ENCODE results near the gene IDH1. TPM values are rescaled to one million over a fixed set of nuclear protein-coding genes. Genes with fewer than 3 reads are reported as not detected.
"Not testable (repeated sequence)": the region's sequence is repeated elsewhere in the genome, so short reads cannot be mapped to it uniquely, and the experiment has no call there.

The IDH1 gene
- total and polyA plus RNA-seq, 7 experiments from 2014 or later = 1.8 to 26.4 (median 16.0) TPM

DNA sequence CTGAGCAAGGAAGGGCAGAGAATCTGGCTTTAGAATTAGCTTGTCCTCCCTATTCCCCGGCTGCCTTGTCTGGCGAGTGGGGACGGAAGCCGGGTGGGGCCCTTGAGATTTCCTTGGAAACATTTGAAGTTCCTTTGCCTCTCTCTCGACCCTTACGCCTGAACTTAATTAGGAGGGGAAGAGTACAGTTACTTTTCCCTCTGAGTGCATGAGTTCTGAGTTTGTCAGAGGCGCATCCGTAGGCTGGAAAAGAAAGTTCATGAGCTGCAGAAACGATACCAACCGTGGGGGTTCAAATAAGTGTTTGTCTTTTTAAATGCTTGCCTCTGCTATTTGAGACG lies 11.7 kb upstream of the IDH1 start:
- no peaks in the 10 kb centered on the region for H3K9me3 ChIP-seq (ENCODE audit: control insufficient read depth in 2 of 3, low read length in 3 of 3)
- Mint-ChIP-seq H3K4me3 (peak overlapping the region; percentile 90 to 99 (median 96)), H3K27me3 (peaks cover 0 to 5% (median 0%) of the 10 kb centered on the region in 5 donors), H3K9me3 (peaks cover 0 to 2% (median 0%) of the 10 kb centered on the region in 11 donors), H3K36me3 (peaks cover 0 to 8% (median 5%) of the 10 kb centered on the region in 5 donors), H3K4me1 (peaks cover 9 to 65% (median 53%) of the 10 kb centered on the region in 7 donors), H3K27ac (peak overlapping the region; percentile 87 to 98 (median 94))
- H3K27ac ChIP-seq (ENCODE audit: low read depth, low read length) = peak overlapping the region; percentile 83
- ChIA-PET POLR2A (interaction anchor here (0.6 to 2.9 kb wide), 4 partner anchors 9 to 760 kb away, joined by 3 to 32 read pairs (median 4); partner anchors contain the start of gene IDH1), CTCF (interaction anchor here (0.8 to 1.3 kb wide), 2 partner anchors 10 to 12 kb away, joined by 3 to 6 read pairs; partner anchors contain the start of gene IDH1)
- peaks cover 0 to 7% (median 0%) of the 10 kb centered on the region in 3 experiments for H3K36me3 ChIP-seq (ENCODE audit: control insufficient read depth in 2 of 3, insufficient read depth in 3 of 3, low read length in 3 of 3)
- peak overlapping the region; percentile 97 for H3K4me3 ChIP-seq (ENCODE audit: low read length)
- H3K27me3 ChIP-seq (ENCODE audit: control insufficient read depth in 2 of 2, insufficient read depth in 2 of 2, low read length in 2 of 2) = no peaks in the 10 kb centered on the region
- H3K4me1 ChIP-seq (ENCODE audit: control insufficient read depth in 2 of 2, insufficient read depth in 2 of 2, low read length in 2 of 2) = peaks cover 12 to 16% of the 10 kb centered on the region in 2 donors
- DNase-seq (no peak), ATAC-seq (peak; percentile 11)
- intact Hi-C loops (cut with micrococcal nuclease) = loop anchor here (1.0 to 10.0 kb wide), 15 partner anchors 11 to 1992 kb away; partner anchors contain the start of genes CCNYL1 (in 2 of the 2), CREB1 (in 2 of the 2), FASTKD2 (in 2 of the 2) and KANSL1L (in 2 of the 2)

- ATAC-seq = peak; percentile 94
- DNase-seq = peak; percentile 63 to 87 (median 83)
- peak within 1 kb of the TSS; percentile 87 to 98 (median 95) for H3K27ac Mint-ChIP-seq
- Histone ChIP-seq H3K4me3 (ENCODE audit: low read length) (peak within 1 kb of the TSS; percentile 97), H3K27me3 (ENCODE audit: control insufficient read depth in 2 of 2, insufficient read depth in 2 of 2, low read length in 2 of 2) (no peaks in the 10 kb centered on the region), H3K4me1 (ENCODE audit: control insufficient read depth in 2 of 2, insufficient read depth in 2 of 2, low read length in 2 of 2) (peaks cover 12 to 16% of the 10 kb centered on the region in 2 donors), H3K36me3 (ENCODE audit: control insufficient read depth in 2 of 3, insufficient read depth in 3 of 3, low read length in 3 of 3) (peaks cover 0 to 4% (median 0%) of the 10 kb centered on the region in 3 experiments), H3K9me3 (ENCODE audit: control insufficient read depth in 2 of 3, low read length in 3 of 3) (no peaks in the 10 kb centered on the region), H3K27ac (ENCODE audit: low read depth, low read length) (peak within 1 kb of the TSS; percentile 83)
- CTCF ChIA-PET = interaction anchor here (0.8 to 1.3 kb wide), 3 partner anchors 9 to 11 kb away, joined by 3 to 6 read pairs (median 3); partner anchors contain the start of gene IDH1
- peak within 1 kb of the TSS; percentile 90 to 99 (median 96) for H3K4me3 Mint-ChIP-seq
- H3K36me3 Mint-ChIP-seq = peaks cover 0 to 4% (median 4%) of the 10 kb centered on the region in 5 donors
- intact Hi-C loops (cut with micrococcal nuclease) = loop anchor here (1.0 to 10.0 kb wide), 16 partner anchors 11 to 1991 kb away; partner anchors contain the start of genes CCNYL1 (in 2 of the 2), CREB1 (in 2 of the 2), FASTKD2 (in 2 of the 2) and KANSL1L (in 2 of the 2)
- H3K27me3 Mint-ChIP-seq = peaks cover 0 to 5% (median 0%) of the 10 kb centered on the region in 5 donors
- POLR2A ChIA-PET = interaction anchor here (0.6 to 2.9 kb wide), 6 partner anchors 8 to 741 kb away, joined by 3 to 32 read pairs (median 4); partner anchors contain the start of gene IDH1
- H3K4me1 Mint-ChIP-seq = peaks cover 9 to 60% (median 53%) of the 10 kb centered on the region in 7 donors
- H3K9me3 Mint-ChIP-seq = peaks cover 0 to 2% (median 0%) of the 10 kb centered on the region in 11 donors
Observed at GRCh38 chr2:208265801-208266552, 11.1 kb upstream of the IDH1 start, which contains the start of gene PIKFYVE. PIKFYVE (plus strand) TSS chr2:208266255; CDS start chr2:208271520, 5,265 bp downstream.

DNA sequence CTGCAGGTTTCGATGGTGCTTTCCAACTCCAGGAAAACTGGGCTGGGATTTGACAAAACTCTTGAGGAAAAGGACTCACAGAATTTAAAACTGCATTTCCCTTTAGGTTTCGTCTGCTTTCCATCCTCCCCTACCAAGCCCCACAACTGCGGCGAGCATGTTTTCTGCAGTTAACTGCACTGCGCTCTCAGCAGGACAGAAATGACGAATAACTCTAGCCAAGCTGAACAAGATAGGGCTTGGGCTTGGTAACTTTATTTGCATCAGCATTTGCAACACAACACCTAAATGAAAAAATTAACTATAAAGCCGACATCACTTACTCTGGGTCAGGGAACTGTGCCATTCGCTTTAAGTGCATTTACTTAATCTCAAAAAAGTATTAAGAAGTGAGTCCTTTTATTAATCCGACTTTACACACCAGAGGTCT lies 10.5 kb upstream of the IDH1 start:
- H3K4me1 Mint-ChIP-seq = peaks cover 9 to 56% (median 51%) of the 10 kb centered on the region in 7 donors
- ChIA-PET CTCF (interaction anchor here (1.0 to 1.7 kb wide), 3 partner anchors 9 to 11 kb away, joined by 3 to 12 read pairs (median 6); partner anchors contain the start of gene IDH1), POLR2A (interaction anchor here (0.6 to 2.9 kb wide), 5 partner anchors 8 to 740 kb away, joined by 3 to 32 read pairs (median 4); partner anchors contain the start of gene IDH1)
- Histone ChIP-seq H3K9me3 (ENCODE audit: control insufficient read depth in 2 of 3, low read length in 3 of 3) (no peaks in the 10 kb centered on the region), H3K27ac (ENCODE audit: low read depth, low read length) (peak overlapping the region; percentile 83), H3K27me3 (ENCODE audit: control insufficient read depth in 2 of 2, insufficient read depth in 2 of 2, low read length in 2 of 2) (no peaks in the 10 kb centered on the region), H3K36me3 (ENCODE audit: control insufficient read depth in 2 of 3, insufficient read depth in 3 of 3, low read length in 3 of 3) (peaks cover 0 to 4% (median 0%) of the 10 kb centered on the region in 3 experiments), H3K4me3 (ENCODE audit: low read length) (peak overlapping the region; percentile 97), H3K4me1 (ENCODE audit: control insufficient read depth in 2 of 2, insufficient read depth in 2 of 2, low read length in 2 of 2) (peaks cover 12 to 16% of the 10 kb centered on the region in 2 donors)
- DNase-seq = peak in 7 of 9 donors; percentile 56 to 75 (median 62)
- intact Hi-C loops (cut with micrococcal nuclease) = loop anchor here (1.0 to 10.0 kb wide), 8 partner anchors 88 to 1991 kb away; partner anchors contain the start of genes CCNYL1 (in 2 of the 2), FASTKD2 (in 2 of the 2), MDH1B (in 2 of the 2) and FZD5 (in 1 of the 2)
- H3K27ac Mint-ChIP-seq = peak overlapping the region; percentile 87 to 98 (median 95)
- H3K4me3 Mint-ChIP-seq = peak overlapping the region; percentile 90 to 99 (median 96)
- peaks cover 0 to 5% (median 0%) of the 10 kb centered on the region in 5 donors for H3K27me3 Mint-ChIP-seq
- peak; percentile 49 for ATAC-seq
- H3K9me3 Mint-ChIP-seq = peaks cover 0 to 2% (median 0%) of the 10 kb centered on the region in 11 donors
- peaks cover 0 to 5% (median 2%) of the 10 kb centered on the region in 5 donors for H3K36me3 Mint-ChIP-seq

GRCh38 chr2:208256849-208257813 lies 2.3 kb upstream of the IDH1 start:
- H3K36me3 Mint-ChIP-seq = peaks cover 0 to 10% (median 0%) of the 10 kb centered on the region in 5 donors
- CTCF ChIA-PET = interaction anchor here (0.6 to 1.4 kb wide), 2 partner anchors 9 to 15 kb away, joined by 3 to 4 read pairs; partner anchors contain the start of gene PIKFYVE
- not testable (repeated sequence) for H3K27ac ChIP-seq (ENCODE audit: low read depth, low read length); DNase-seq; H3K27ac Mint-ChIP-seq; H3K27me3 ChIP-seq (ENCODE audit: control insufficient read depth in 2 of 2, insufficient read depth in 2 of 2, low read length in 2 of 2); H3K4me1 ChIP-seq (ENCODE audit: control insufficient read depth in 2 of 2, insufficient read depth in 2 of 2, low read length in 2 of 2); H3K4me3 ChIP-seq (ENCODE audit: low read length); H3K36me3 ChIP-seq (ENCODE audit: control insufficient read depth in 2 of 3, insufficient read depth in 3 of 3, low read length in 3 of 3); H3K9me3 Mint-ChIP-seq; ATAC-seq; H3K9me3 ChIP-seq (ENCODE audit: control insufficient read depth in 2 of 3, low read length in 3 of 3); H3K27me3 Mint-ChIP-seq
- intact Hi-C loops (cut with micrococcal nuclease) = loop anchor here in 1 of 2 donors (10.0 kb wide), 1 partner anchor 1092 kb away; the partner anchor contains the start of gene KLF7
- POLR2A ChIA-PET = interaction anchor here (1.5 to 3.7 kb wide), 2 partner anchors 8 to 9 kb away, joined by 3 to 32 read pairs; partner anchors contain the start of gene PIKFYVE
- H3K4me3 Mint-ChIP-seq = peak overlapping the region in 7 of 10 donors; percentile 1 to 93 (median 25)
- H3K4me1 Mint-ChIP-seq = peaks cover 8 to 27% (median 23%) of the 10 kb centered on the region in 7 donors

DNA sequence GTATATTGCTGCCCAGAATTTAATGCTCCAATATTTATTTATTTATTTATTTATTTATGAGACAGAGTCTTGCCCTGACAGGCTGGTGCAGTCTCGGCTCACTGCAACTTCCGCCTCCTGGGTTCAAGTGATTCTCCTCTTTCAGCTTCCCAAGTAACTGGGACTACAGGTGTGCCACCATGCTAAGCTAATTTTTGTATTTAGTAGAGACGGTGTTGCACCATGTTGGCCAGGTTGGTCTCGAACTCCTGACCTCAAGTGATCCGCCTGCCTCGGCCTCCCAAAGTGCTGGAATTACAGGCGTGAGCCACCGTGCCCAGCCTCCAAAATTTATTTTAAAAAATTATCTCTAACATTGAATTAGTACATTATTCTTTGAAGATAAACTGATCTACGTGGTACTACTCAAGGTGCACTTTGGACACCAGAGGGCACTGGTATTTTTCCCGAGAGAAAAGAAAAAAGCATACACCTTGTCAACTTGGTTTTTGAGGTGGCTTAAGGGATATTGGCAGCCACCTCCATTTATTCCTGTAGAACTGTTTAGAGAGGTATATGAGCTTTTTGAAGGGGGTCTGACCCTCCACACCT lies 1.4 kb upstream of the IDH1 start:
- H3K9me3 ChIP-seq (ENCODE audit: control insufficient read depth in 2 of 3, low read length in 3 of 3) = no peaks in the 10 kb centered on the region
- no peaks in the 10 kb centered on the region for H3K27me3 ChIP-seq (ENCODE audit: control insufficient read depth in 2 of 2, insufficient read depth in 2 of 2, low read length in 2 of 2)
- POLR2A ChIA-PET = interaction anchor here (3.7 kb wide), 1 partner anchor 9 kb away, joined by 32 read pairs; the partner anchor contains the start of gene PIKFYVE
- CTCF ChIA-PET = interaction anchor here (0.6 to 1.4 kb wide), 2 partner anchors 10 to 14 kb away, joined by 3 to 4 read pairs; partner anchors contain the start of gene PIKFYVE
- no peaks in the 10 kb centered on the region for H3K9me3 Mint-ChIP-seq
- H3K36me3 ChIP-seq (ENCODE audit: control insufficient read depth in 2 of 3, insufficient read depth in 3 of 3, low read length in 3 of 3) = no peaks in the 10 kb centered on the region
- intact Hi-C loops (cut with micrococcal nuclease) = loop anchor here in 1 of 2 donors (10.0 kb wide), 1 partner anchor 1091 kb away; the partner anchor contains the start of gene KLF7
- DNase-seq (peak in 2 of 9 donors; percentile 15 to 17), ATAC-seq (no peak)
- peak overlapping the region in 8 of 10 donors; percentile 0 to 100 (median 96) for H3K4me3 Mint-ChIP-seq
- H3K27ac ChIP-seq (ENCODE audit: low read depth, low read length) = no peak overlapping the region
- H3K4me3 ChIP-seq (ENCODE audit: low read length) = no peak overlapping the region
- peaks cover 8 to 28% (median 23%) of the 10 kb centered on the region in 7 donors for H3K4me1 Mint-ChIP-seq
- peaks cover 0 to 11% (median 1%) of the 10 kb centered on the region in 5 donors for H3K36me3 Mint-ChIP-seq
- H3K27me3 Mint-ChIP-seq = peaks cover 0 to 3% (median 0%) of the 10 kb centered on the region in 5 donors
- H3K27ac Mint-ChIP-seq = peak overlapping the region in 2 of 9 donors; percentile 45 to 79
- H3K4me1 ChIP-seq (ENCODE audit: control insufficient read depth in 2 of 2, insufficient read depth in 2 of 2, low read length in 2 of 2) = peaks cover 0 to 9% of the 10 kb centered on the region in 2 donors
